HCT116 (cell line): ENCODE measurements around the gene IFNLR1. TPM values are rescaled to one million over a fixed set of nuclear protein-coding genes. Genes with fewer than 3 reads are reported as not detected.

Source experiments
- ATAC-seq: fragments of 200-7000 bp; cut with Tn5 transposase; 2 replicates; pipeline ENCODE4 v1.9.1; 2020; ENCODE audit warnings: mild to moderate bottlenecking, moderate library complexity
- BruUV-seq: library from RNA; stranded (reverse); fragments of 400-500 nt; replicated peaks from 2 replicates; lab custom pipeline; 2021; lab: Mats Ljungman, UMichigan
- CTCF ChIA-PET: fragments of 300-600 bp; sonication (Branson Sonifier 250); formaldehyde crosslinking; loops from one replicate; lab custom pipeline; 2021; ENCODE audit warnings: antibody characterized with exemption; lab: Charles Lee
- POLR2A ChIA-PET: fragments of 300-600, 350-600 bp; sonication (Branson Sonifier 250); formaldehyde crosslinking; loops from one replicate; lab custom pipeline; 2021; ENCODE audit warnings: antibody characterized with exemption; lab: Charles Lee
- RAD21 ChIA-PET, 2 experiments: fragments of 300-600 bp; sonication (Branson Sonifier 250); formaldehyde crosslinking; loops; one replicate each; lab custom pipeline; 2023; ENCODE audit warnings: low total read pairs in 2 of 2; ENCODE audit not compliant: uncharacterized antibody in 2 of 2, unreplicated experiment in 2 of 2, low non-redundant PET in 1 of 2; lab: Charles Lee
- DNase-seq: peaks from one replicate; pipeline ENCODE4 v3.0.0-alpha.2; 2010; ENCODE audit warnings: low read depth, low spot score
- H2AFZ ChIP-seq: fragments of 200-600 bp; shearing (Covaris generic), sonication (generic); 2 replicates; pipeline ENCODE4 v1.6.1; 2017; ENCODE audit warnings: low read depth, mixed run types, mixed read lengths, antibody characterized with exemption, low read length; ENCODE audit not compliant: poor library complexity, severe bottlenecking
- H3K27ac ChIP-seq: 2 replicates; pipeline ENCODE4 v1.5.1; 2012; ENCODE audit warnings: low read depth, low read length
- H3K27me3 ChIP-seq: fragments of 200-600 bp; sonication (generic); 2 replicates; pipeline ENCODE4 v1.6.1; 2016; ENCODE audit warnings: mixed run types, low read length, mixed read lengths; ENCODE audit not compliant: insufficient read depth
- H3K36me3 ChIP-seq, 2 experiments: fragments of 200-500 bp in 1 of 2; fragments of 200-600 bp in 1 of 2; sonication (Bioruptor generic) in 1 of 2; sonication (generic) in 1 of 2; 2 replicates each; pipeline versions ENCODE4 v1.5.1 to v1.6.1; 2014 to 2016; ENCODE audit warnings: low read length in 2 of 2, inconsistent platforms in 1 of 2, mixed read lengths in 1 of 2, mixed run types in 1 of 2; ENCODE audit not compliant: insufficient read depth in 2 of 2, control insufficient read depth in 1 of 2
- H3K4me1 ChIP-seq, 2 experiments: fragments of 200-600 bp in 1 of 2; sonication (generic) in 1 of 2; 2 replicates each; pipeline versions ENCODE4 v1.5.1 to v1.6.1; 2012 to 2017; ENCODE audit warnings: low read length in 2 of 2, inconsistent platforms in 1 of 2, mild to moderate bottlenecking in 1 of 2, mixed read lengths in 1 of 2, mixed run types in 1 of 2, moderate library complexity in 1 of 2; ENCODE audit not compliant: insufficient read depth in 2 of 2, control insufficient read depth in 1 of 2
- H3K4me2 ChIP-seq: fragments of 200-600 bp; sonication (generic); 2 replicates; pipeline ENCODE4 v1.6.1; 2017; ENCODE audit warnings: mixed run types, low read length, mixed read lengths
- H3K4me3 ChIP-seq, 2 experiments: fragments of 200-600 bp in 1 of 2; sonication (generic) in 1 of 2; replicated peaks in 1 of 2; 2 replicates each; pipeline ENCODE4 v1.5.1; 2011 to 2016; ENCODE audit warnings: low read length in 2 of 2, control low read depth in 1 of 2, low read depth in 1 of 2, mild to moderate bottlenecking in 1 of 2, mixed read lengths in 1 of 2, mixed run types in 1 of 2
- H3K79me2 ChIP-seq: fragments of 200-600 bp; sonication (generic); 2 replicates; pipeline ENCODE4 v1.6.1; 2017; ENCODE audit warnings: mild to moderate bottlenecking, mixed run types, low read length, moderate library complexity, mixed read lengths; ENCODE audit not compliant: insufficient read depth
- H3K9ac ChIP-seq: fragments of 200-600 bp; sonication (generic); 2 replicates; pipeline ENCODE4 v1.6.1; 2016; ENCODE audit warnings: low read length, mixed read lengths
- H3K9me2 ChIP-seq: fragments of 200-600 bp; sonication (generic), shearing (Covaris generic); 2 replicates; pipeline ENCODE4 v1.6.1; 2017; ENCODE audit warnings: mixed run types, mild to moderate bottlenecking, moderate library complexity; ENCODE audit not compliant: insufficient read depth
- H3K9me3 ChIP-seq, 2 experiments: fragments of 200-500 bp in 1 of 2; fragments of 200-600 bp in 1 of 2; sonication (Bioruptor generic) in 1 of 2; sonication (generic) in 1 of 2; 2 replicates each; pipeline ENCODE4 v1.6.1; 2014 to 2017; ENCODE audit warnings: low read length in 2 of 2, mixed read lengths in 2 of 2, inconsistent platforms in 1 of 2, low read depth in 1 of 2, mild to moderate bottlenecking in 1 of 2, mixed run types in 1 of 2, moderate library complexity in 1 of 2; ENCODE audit not compliant: control insufficient read depth in 1 of 2, insufficient read depth in 1 of 2
- H4K20me1 ChIP-seq: fragments of 200-600 bp; sonication (generic), shearing (Covaris generic); 2 replicates; pipeline ENCODE4 v1.6.1; 2017; ENCODE audit warnings: mixed run types, mild to moderate bottlenecking, moderate library complexity; ENCODE audit not compliant: insufficient read depth
- CBX3 ChIP-seq: IDR thresholded peaks from 2 replicates; pipeline ENCODE4 v1.6.1; 2012; ENCODE audit warnings: low read depth
- CEBPB ChIP-seq: IDR thresholded peaks from 2 replicates; pipeline ENCODE4 v1.6.1; 2012; ENCODE audit warnings: low read depth
- EGR1 ChIP-seq: IDR thresholded peaks from 2 replicates; pipeline ENCODE4 v1.6.1; 2012; ENCODE audit warnings: low read depth
- ELF1 ChIP-seq: IDR thresholded peaks from 2 replicates; pipeline ENCODE4 v1.6.1; 2012; ENCODE audit warnings: low read depth, borderline replicate concordance
- EZH2 ChIP-seq: fragments of 200-600 bp; sonication (generic); IDR thresholded peaks from 2 replicates; pipeline ENCODE4 v1.6.1; 2017; ENCODE audit warnings: antibody characterized with exemption, mixed run types
- EZH2phosphoT487 ChIP-seq: fragments of 200-600 bp; IDR thresholded peaks from 2 replicates; pipeline ENCODE4 v1.6.1; 2018; ENCODE audit warnings: antibody characterized with exemption, borderline replicate concordance
- FOSL1 ChIP-seq: IDR thresholded peaks from 2 replicates; pipeline ENCODE4 v1.6.1; 2012; ENCODE audit warnings: low read depth
- JUND ChIP-seq: IDR thresholded peaks from 2 replicates; pipeline ENCODE4 v1.6.1; 2012
- MAX ChIP-seq: IDR thresholded peaks from 2 replicates; pipeline ENCODE4 v1.6.1; 2012
- POLR2A ChIP-seq: IDR thresholded peaks from 2 replicates; pipeline ENCODE4 v1.7.0; 2011; ENCODE audit warnings: borderline replicate concordance; ENCODE audit not compliant: insufficient read depth, insufficient read length; ENCODE audit errors: extremely low read depth
- POLR2AphosphoS5 ChIP-seq: IDR thresholded peaks from 2 replicates; pipeline ENCODE4 v1.6.1; 2011; ENCODE audit warnings: mild to moderate bottlenecking, low read depth, low read length, moderate library complexity
- RAD21 ChIP-seq: IDR thresholded peaks from 2 replicates; pipeline ENCODE4 v1.6.1; 2012; ENCODE audit warnings: low read depth, mild to moderate bottlenecking
- SIN3A ChIP-seq: IDR thresholded peaks from 2 replicates; pipeline ENCODE4 v1.6.1; 2012; ENCODE audit warnings: low read depth
- SP1 ChIP-seq: IDR thresholded peaks from 2 replicates; pipeline ENCODE4 v1.6.1; 2012; ENCODE audit warnings: low read depth
- SRF ChIP-seq: IDR thresholded peaks from 2 replicates; pipeline ENCODE4 v1.6.1; 2012; ENCODE audit warnings: low read depth
- TCF7L2 ChIP-seq: IDR thresholded peaks from 2 replicates; pipeline ENCODE4 v1.7.0; 2011; ENCODE audit warnings: borderline replicate concordance, inconsistent platforms; ENCODE audit not compliant: insufficient read depth, insufficient read length; ENCODE audit errors: extremely low read depth
- YY1 ChIP-seq: IDR thresholded peaks from 2 replicates; pipeline ENCODE4 v1.6.1; 2011; ENCODE audit warnings: low read length, low read depth, moderate library complexity, mild to moderate bottlenecking; ENCODE audit not compliant: insufficient replicate concordance; ENCODE audit errors: extremely low read depth
- ZNF274 ChIP-seq: fragments of 200-500 bp; sonication (Bioruptor generic); IDR thresholded peaks from 2 replicates; pipeline ENCODE4 v1.6.1; 2014; ENCODE audit warnings: mild to moderate bottlenecking, low read depth, low read length, inconsistent platforms
- intact Hi-C: fragments of 100-400 bp; cut with micrococcal nuclease; formaldehyde crosslinking; loops from 2 replicates; pipeline ENCODE4 v1.10.0; 2022
- total RNA-seq: library from RNA; stranded (reverse); gene quantifications from one replicate; pipeline ENCODE4 v1.2.1, GENCODE V29; 2021; ENCODE audit not compliant: unreplicated experiment
- TF ChIP-seq, protein P1 (sequence below): IDR thresholded peaks from 2 replicates; pipeline ENCODE4 v1.6.1; 2011; ENCODE audit warnings: mild to moderate bottlenecking, low read length, moderate library complexity; ENCODE audit not compliant: insufficient replicate concordance; ENCODE audit errors: extremely low read depth
- TF ChIP-seq, protein P2 (sequence below), 3 experiments: fragments of 200-600 bp in 1 of 3; sonication (generic) in 1 of 3; IDR thresholded peaks in 2 of 3; conservative IDR thresholded peaks in 1 of 3; 2 replicates each; pipeline ENCODE4 v1.5.1; 2012 to 2017; ENCODE audit warnings: low read depth in 2 of 3, low read length in 2 of 3, antibody characterized with exemption in 1 of 3, borderline replicate concordance in 1 of 3, control low read depth in 1 of 3, mild to moderate bottlenecking in 1 of 3, mixed read lengths in 1 of 3, mixed run types in 1 of 3, moderate library complexity in 1 of 3; ENCODE audit not compliant: insufficient read depth in 1 of 3
- TF ChIP-seq, protein P3 (sequence below): IDR thresholded peaks from 2 replicates; pipeline ENCODE4 v1.6.1; 2012

Gene IFNLR1
- total RNA-seq, 1 experiment from 2014 or later: 7.6 TPM

DNA sequence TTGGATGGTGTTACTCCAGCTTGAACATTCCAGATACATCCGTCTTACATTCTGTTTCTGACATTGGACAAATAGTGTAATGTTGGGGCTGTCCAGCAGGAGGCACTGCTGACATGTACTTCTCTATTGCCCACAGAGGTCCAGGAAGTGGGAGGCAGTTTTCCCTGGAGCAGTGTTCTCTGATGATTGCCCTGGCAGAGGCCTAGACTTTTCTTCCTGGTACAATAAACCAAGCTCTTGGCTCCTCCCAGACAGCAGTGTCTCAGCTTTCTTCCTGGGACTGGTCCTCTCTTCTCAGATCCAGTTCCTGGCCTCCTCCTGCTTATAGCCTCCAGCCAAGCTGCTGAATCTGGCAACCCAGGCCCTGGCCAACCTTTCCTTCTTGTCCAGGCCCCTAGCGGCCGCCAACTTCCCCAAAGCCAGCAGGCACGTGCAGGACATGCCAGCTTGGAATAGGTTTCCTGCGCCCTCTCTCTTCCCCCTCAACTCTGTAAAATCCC lies 14.9 kb upstream of the IFNLR1 start (continued):
- TF ChIP-seq TCF7L2: no peak
- no peak for TF ChIP-seq EZH2
- no peak for TF ChIP-seq EGR1
- TF ChIP-seq FOSL1: no peak

GRCh38 chr1:24199291-24199900 lies 12.3 kb upstream of the IFNLR1 start:
- CTCF ChIA-PET: interaction anchor here (0.6 to 7.4 kb wide), 37 partner anchors 9 to 650 kb away, joined by 3 to 457 read pairs (median 4); partner anchors contain the start of genes IFNLR1, NIPAL3 and STPG1
- H3K4me3 ChIP-seq: peak overlapping the region in 1 of 2 experiments; percentile 24; a peak in 1 of 4 replicates
- H3K36me3 ChIP-seq: no peaks in the 10 kb centered on the region

More at GRCh38 chr1:24199291-24199900, 12.3 kb upstream of the IFNLR1 start:
- Histone ChIP-seq H3K79me2 (no peaks in the 10 kb centered on the region), H3K9me3 (no peaks in the 10 kb centered on the region), H3K9me2 (no peaks in the 10 kb centered on the region), H4K20me1 (no peaks in the 10 kb centered on the region), H3K4me2 (peak overlapping the region; percentile 66), H3K27me3 (no peaks in the 10 kb centered on the region), H3K27ac (no peak overlapping the region), H3K9ac (no peak overlapping the region), H3K4me1 (peaks cover 15 to 31% of the 10 kb centered on the region in 2 experiments), H2AFZ (peak overlapping the region; percentile 90)
- ATAC-seq (peak; percentile 56), DNase-seq (peak; percentile 54)
- intact Hi-C loops: loop anchor here (1.0 to 5.0 kb wide), 4 partner anchors 47 to 436 kb away; no protein-coding TSS in a partner anchor
- TF ChIP-seq SP1 (no peak), EZH2 (no peak), POLR2A (no peak), CBX3 (no peak), SRF (no peak), YY1 (no peak), RAD21 (peak; percentile 98), ELF1 (no peak), TCF7L2 (peak; percentile 82), MAX (no peak), CEBPB (no peak), SIN3A (no peak), ZNF274 (no peak), JUND (no peak), POLR2AphosphoS5 (no peak), EGR1 (no peak), EZH2phosphoT487 (no peak), FOSL1 (no peak)
- TF ChIP-seq, protein P1, sequence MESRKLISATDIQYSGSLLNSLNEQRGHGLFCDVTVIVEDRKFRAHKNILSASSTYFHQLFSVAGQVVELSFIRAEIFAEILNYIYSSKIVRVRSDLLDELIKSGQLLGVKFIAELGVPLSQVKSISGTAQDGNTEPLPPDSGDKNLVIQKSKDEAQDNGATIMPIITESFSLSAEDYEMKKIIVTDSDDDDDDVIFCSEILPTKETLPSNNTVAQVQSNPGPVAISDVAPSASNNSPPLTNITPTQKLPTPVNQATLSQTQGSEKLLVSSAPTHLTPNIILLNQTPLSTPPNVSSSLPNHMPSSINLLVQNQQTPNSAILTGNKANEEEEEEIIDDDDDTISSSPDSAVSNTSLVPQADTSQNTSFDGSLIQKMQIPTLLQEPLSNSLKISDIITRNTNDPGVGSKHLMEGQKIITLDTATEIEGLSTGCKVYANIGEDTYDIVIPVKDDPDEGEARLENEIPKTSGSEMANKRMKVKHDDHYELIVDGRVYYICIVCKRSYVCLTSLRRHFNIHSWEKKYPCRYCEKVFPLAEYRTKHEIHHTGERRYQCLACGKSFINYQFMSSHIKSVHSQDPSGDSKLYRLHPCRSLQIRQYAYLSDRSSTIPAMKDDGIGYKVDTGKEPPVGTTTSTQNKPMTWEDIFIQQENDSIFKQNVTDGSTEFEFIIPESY: no peak
- TF ChIP-seq, protein P2, sequence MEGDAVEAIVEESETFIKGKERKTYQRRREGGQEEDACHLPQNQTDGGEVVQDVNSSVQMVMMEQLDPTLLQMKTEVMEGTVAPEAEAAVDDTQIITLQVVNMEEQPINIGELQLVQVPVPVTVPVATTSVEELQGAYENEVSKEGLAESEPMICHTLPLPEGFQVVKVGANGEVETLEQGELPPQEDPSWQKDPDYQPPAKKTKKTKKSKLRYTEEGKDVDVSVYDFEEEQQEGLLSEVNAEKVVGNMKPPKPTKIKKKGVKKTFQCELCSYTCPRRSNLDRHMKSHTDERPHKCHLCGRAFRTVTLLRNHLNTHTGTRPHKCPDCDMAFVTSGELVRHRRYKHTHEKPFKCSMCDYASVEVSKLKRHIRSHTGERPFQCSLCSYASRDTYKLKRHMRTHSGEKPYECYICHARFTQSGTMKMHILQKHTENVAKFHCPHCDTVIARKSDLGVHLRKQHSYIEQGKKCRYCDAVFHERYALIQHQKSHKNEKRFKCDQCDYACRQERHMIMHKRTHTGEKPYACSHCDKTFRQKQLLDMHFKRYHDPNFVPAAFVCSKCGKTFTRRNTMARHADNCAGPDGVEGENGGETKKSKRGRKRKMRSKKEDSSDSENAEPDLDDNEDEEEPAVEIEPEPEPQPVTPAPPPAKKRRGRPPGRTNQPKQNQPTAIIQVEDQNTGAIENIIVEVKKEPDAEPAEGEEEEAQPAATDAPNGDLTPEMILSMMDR (IDR thresholded peaks at IDR 0.05 in 2 of 3, conservative IDR thresholded peaks at IDR 0.05 in 1 of 3; ENCODE audit: borderline replicate concordance in 1 of 3, insufficient read depth in 1 of 3, low read depth in 2 of 3, low read length in 2 of 3): peak; percentile 75 to 95 (median 95)
- TF ChIP-seq, protein P3, sequence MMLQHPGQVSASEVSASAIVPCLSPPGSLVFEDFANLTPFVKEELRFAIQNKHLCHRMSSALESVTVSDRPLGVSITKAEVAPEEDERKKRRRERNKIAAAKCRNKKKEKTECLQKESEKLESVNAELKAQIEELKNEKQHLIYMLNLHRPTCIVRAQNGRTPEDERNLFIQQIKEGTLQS: no peak
- ChIA-PET RAD21 (interaction anchor here (0.5 to 2.6 kb wide), 19 partner anchors 22 to 631 kb away, joined by 3 to 68 read pairs (median 3); no protein-coding TSS in a partner anchor), POLR2A (interaction anchor here (0.7 to 1.9 kb wide), 4 partner anchors 49 to 195 kb away, joined by 3 to 19 read pairs (median 4); no protein-coding TSS in a partner anchor)
- BruUV-seq: no TSS peak
